Activated CD4-positive, CD25-positive, alpha-beta regulatory T cell treated with anti-CD3 and anti-CD28 coated beads, Interleukin-2, amount 50 U/mL, for 24 hours (primary cell): ENCODE measurements around the gene GRM7.

Source experiments
- ATAC-seq, 2 donors: fragments of 150-1000 bp; cut with Tn5 transposase; one replicate each; pipeline ENCODE4 v1.10.0; 2021; ENCODE audit warnings: mild to moderate bottlenecking in 1 of 2, moderate library complexity in 1 of 2

GRM7 gene

DNA sequence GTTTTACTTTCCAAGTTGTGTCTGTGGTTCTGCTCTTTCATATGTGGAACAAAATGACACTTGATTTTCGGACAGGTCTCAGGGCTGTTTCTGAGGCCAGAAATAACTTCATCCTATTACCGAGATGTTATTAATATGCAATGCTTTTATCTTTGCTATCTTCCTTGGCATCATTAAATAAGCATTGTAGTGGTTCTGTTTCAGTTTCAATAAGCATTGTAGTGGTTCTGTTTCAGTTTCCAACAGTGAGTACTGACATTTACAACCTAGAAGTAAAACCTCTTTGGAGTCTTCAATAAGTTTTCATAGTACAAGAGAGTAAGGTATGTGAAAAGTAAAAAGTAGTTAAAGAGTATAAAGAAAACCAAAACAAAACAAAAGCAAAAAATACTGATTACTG, 746.2 kb downstream of the GRM7 start:
- no peak for ATAC-seq

DNA sequence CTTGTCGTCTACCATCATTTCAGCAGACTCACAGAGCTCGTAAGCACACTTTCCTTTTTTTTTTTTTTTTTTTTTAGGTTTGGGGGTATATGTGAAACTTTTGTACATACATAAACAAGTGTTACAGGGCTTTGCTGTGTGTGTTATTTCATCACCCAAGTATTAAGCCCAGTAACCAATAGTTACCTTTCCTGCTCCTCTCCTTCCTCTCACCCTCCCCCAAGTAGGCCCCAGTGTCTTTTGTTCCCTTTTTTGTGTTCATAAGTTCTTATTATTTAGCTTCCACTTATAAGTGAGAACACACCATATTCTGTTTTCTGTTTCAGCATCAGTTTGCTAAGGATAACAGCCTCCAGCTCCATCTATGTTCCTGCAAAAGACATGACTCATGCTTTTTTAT, 746.8 kb downstream of the GRM7 start:
- ATAC-seq = no peak

DNA sequence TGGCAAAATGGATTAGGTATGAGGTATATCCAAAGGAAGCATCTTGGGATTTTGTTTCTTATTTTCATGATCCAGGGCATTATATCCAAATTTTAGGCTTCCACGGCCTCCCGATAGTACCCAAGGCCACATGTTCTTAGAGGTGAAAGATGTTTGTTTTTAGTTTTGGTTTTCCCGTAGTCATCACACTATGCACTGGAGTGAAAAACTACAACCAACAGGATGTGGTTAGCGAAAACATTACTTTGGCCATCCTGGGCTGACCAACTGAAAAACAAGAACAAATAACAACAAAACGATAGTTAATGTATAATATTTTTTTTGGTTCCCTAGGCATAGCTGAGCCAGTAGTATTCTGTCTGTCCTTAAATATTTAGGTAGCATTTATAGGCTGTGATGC, 749.7 kb downstream of the GRM7 start:
- no peak for ATAC-seq

DNA sequence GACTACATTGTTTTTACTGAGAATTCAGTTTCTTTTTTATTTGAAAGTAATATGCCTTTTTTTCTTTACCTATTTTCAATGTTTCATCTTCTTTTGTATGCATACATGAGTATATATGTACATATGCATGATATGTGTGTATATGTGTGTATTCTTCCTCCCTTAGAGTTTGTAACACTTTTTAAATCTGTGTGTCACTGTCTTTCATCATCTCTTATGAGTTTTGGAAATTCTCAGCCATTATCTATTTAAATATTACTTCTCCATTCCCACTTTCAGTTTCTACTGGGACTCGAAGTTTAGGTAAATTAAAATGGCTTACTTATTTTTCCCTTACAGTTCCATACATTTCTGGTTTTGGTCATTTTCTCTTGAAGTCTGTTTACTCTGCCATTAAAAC, 754.1 kb downstream of the GRM7 start:
- ATAC-seq = no peak

DNA sequence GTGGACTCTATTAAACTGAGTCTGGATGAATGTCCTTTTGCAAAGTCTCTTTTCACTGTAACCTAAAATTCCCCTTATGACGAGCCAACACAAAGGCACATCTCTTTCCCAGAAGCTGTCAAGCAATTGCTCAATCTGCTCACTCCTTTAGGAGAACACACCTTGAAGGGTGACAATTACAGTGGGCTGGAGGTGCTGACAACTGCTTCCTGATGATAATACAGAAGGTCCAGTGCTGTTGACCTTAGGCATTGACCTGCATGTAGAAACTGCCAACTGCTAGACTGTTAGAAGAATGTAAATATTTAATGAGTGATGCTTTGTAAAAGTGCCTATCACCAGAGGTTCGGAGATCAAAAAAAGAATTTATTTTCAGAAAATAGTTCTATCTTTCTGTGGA, 757.7 kb downstream of the GRM7 start:
- no peak for ATAC-seq

DNA sequence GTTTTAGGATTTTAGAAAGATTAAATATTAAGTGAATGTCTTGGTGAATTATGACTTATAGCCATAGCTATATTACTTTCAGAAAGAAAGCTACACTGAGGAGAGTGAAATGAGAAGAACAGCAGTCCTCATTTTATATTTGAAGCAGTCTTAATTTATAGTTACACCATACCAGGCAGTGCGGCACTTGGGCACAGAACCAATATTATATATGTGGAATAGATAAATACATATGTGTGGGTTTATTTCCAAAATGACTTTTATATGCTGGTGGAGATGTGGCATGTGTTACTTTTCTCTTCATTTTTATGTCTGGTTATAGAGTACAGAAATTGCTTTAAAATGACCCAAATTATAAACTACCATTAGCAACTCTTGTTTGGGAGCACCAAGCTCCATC, 759.5 kb downstream of the GRM7 start:
- ATAC-seq = no peak

DNA sequence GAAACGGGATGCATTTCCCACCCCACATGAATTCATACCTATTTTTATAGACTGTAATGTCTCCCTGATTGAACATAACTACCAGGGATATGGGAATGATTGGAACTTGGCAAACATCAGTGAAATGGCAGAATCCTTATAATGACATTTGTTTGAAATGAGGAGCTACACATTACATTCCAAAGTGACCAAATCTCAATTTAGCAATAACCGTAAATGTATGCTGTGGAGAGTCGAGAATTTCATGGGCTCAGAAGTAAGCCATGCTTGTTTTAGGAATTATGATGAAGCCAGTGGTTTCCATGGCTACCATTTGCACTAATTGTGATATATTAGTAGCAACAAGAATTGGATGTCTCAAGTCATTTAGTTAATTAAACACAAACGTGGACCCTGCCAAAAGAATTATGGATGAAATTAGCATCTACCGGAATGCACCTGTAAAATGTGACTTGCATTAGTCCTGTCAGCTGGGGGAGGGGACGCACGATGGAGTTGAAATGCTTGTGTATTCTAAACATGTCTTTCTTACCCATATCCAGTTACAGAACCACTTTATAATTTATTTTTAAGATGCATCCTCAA, 760.2 kb downstream of the GRM7 start:
- ATAC-seq = no peak

DNA sequence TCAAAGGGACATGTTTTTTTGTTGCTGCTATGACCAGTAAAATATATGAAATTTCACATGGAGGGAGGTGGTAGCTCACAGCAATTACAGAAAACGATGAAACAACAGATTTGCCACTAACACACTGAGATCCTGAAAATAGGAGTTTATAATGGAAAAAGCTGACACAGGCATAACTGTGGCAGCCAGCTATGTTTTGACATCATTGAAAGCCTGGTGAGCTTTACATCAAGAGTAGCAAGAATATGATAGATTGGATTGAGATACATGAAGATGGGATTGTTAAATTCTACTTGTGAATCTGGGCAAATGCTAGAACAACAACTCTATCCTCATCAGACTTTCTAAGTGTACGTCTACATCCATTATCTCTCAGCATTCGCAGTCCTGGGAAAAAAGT, 760.7 kb downstream of the GRM7 start:
- no peak for ATAC-seq

DNA sequence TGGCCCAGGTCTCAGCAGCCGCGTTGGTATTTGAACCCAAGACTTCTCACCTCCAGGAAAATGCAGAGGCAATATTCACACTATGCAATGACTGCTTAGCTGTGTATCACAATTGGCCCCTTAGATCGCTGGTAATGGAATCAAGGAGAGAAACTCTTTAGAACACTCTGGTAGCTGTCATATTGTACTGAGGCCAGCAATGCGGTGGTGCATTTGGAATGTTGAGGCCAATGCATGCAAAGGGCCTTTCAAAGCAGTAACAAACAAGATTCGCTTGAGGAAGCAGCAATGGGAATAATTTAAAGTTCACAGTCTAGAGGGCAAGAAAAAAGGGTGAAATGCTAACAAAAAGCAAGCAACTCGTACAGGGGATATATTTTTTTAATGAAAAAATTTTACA, 764.1 kb downstream of the GRM7 start:
- no peak for ATAC-seq

DNA sequence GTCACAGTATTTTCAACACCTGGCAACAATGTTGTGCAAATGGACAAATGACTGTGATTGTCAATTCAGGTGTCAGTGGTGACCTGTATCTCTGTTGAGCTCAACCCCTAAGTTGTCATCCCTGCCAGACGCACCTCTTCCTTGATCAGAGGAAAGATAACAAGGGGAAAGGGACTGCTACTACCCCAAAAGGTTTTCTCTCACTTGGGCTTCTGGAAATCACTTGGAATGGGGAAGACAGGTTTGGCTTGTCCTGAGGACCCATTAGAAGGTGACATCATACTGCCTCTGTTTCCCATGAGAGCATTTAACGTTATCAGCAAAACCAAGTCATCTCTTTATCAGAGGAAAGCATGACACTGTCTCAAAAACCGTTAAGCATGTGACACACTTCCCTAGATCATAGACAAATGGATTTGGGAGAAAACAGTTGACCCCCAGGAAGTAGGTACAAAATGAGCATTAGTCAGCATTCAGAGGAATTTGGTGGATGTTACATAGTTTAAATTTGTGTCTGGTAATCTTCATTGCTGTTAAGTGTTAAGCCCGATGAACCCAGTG, 769.5 kb downstream of the GRM7 start:
- ATAC-seq = no peak

DNA sequence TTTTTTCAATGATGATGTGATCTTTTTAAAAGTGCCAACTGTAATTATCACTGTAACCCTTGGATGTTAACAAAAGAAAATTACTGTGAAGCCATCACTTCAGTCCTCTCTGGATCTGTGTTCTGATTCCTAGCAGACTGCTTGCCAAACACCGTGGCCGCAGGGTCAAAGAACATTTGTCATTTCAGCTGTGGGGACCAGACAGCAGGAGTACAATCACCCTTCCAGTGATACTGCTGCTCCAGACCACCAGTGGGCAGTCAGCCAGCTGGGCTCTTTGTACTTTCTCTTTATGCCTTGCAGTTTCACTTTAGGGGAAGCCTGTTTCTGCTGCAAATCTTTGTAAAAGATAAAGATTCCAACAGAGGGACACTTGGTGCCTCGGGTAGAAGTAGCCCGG, 770.0 kb downstream of the GRM7 start:
- ATAC-seq = no peak

DNA sequence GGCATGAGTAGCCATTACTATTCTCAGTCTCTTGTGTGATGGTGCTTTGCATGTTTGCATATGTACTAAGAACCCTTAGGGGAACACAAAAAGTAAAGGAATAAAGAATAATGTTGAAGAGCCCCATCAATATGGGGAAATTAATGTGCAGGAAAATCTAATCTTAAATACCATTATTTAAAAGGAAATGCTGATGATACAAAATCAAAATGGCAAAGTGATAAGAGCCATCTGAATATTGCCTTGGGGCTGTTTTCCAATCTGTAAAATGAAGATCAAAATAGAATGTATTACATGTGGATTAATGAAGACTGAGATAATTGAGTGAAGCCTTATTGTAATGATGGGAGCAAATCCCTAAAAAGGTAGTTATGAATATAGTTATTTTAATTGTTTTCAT, 771.4 kb downstream of the GRM7 start:
- no peak for ATAC-seq

DNA sequence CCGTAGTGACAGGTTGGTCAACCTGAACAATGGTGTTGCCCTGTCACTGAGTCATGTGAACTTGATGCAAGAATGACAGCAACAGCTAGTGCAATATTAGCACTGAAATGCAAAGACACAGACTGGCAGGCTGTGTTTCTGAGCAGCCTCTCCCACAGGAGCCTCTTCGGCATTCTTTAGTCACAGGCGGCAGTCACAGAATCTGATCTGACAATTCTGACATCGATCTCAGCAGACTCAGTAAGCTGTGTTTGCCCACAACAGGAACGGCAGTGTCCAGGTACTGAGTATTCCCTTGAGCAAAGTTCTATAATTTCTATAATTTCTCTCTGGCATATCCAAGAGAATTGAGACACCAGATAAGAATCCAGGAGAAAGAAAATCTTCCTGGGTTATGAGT, 776.8 kb downstream of the GRM7 start:
- ATAC-seq = no peak

DNA sequence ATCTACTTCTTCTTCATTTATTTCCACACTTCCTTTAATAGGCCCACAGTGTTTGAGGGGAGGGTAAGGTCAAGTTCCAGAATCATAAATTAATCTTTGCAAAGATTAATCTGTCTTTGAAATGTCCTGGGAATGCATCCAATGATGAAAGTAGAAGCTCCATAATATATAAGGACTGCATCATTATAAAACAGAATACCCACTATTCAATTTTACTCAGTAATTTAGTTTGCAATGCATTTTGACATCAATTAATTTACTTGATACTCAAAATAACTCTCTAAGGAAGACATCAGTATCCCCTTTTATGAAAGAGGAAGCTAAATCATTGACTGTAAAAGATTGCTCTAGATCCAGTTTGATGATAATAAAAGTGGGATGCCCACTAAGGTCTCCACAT, 777.2 kb downstream of the GRM7 start:
- no peak for ATAC-seq

DNA sequence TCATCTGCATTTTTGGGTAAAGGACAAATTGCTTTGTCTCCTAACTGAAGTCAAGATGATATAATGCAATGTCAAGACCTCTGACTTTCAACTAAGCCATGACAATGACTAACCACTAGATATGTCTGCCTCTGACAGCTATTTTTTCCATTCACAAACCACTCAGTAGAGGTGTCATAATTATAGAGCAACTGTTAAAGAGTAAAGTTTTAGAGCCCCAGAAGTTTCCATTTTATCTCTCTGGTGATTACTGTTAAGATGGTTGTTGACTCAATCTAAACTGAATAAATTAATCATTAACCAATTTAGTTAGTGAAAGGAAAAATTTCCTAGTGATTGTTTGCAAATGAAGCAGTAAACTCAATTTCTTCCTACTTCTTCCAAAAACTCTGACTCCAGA, 779.9 kb downstream of the GRM7 start:
- ATAC-seq = no peak

DNA sequence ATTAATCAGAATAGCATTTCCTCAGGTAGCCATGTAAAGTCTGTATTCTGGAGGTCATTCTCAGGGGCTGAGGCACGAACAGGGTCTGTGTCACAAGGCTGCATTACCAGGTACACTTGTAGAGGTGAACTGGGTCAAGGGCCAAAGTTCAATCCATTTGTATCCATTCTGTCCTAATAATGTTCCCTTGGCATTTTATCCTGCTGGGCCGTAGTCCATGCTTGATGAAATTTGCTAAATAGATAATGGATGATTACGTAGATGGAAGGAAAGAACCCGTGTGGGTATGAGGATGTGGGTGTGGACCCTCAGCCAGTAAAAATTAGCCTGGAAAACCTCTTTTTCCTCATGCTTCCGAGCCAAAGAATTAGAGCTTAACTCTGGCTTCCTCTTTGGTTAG, 785.9 kb downstream of the GRM7 start:
- no peak for ATAC-seq

DNA sequence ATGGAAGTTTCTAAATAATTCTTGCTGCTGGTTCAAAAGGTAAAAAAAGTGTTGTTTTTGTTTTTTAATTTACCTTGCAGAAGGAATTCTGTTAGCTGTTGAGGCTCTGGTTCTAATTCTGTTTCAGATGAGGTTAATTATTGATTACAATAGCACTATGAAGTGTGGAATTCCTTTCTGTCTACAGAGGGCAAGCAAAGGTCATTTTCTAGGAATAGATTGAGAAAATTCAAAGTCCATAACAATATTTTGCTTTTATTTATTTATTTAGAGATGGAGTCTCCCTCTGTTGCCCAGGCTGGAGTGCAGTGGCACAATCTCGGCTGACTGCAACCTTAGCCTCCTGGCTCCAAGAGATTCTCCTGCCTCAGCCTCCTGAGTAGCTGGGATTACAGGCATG, 789.6 kb downstream of the GRM7 start:
- no peak for ATAC-seq

DNA sequence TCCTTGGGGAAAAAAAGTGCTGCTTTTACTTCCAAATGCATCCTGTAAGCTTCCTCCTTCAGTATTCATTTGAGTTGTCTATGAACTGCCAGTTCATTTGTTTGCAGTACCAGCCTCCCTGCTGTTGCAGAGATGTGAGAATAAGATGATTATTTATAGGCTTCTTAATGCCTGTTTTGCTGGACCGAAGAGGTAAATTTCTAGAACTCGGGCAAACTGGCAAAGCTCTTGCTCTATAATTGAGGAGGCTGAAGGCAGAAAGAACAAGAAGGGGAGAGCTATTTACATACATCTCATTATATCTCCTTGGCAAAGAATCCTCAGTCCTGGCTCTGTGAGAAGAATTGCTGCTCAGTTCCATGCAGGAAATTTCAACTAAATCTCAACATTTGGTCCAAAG, 790.4 kb downstream of the GRM7 start:
- ATAC-seq = no peak

DNA sequence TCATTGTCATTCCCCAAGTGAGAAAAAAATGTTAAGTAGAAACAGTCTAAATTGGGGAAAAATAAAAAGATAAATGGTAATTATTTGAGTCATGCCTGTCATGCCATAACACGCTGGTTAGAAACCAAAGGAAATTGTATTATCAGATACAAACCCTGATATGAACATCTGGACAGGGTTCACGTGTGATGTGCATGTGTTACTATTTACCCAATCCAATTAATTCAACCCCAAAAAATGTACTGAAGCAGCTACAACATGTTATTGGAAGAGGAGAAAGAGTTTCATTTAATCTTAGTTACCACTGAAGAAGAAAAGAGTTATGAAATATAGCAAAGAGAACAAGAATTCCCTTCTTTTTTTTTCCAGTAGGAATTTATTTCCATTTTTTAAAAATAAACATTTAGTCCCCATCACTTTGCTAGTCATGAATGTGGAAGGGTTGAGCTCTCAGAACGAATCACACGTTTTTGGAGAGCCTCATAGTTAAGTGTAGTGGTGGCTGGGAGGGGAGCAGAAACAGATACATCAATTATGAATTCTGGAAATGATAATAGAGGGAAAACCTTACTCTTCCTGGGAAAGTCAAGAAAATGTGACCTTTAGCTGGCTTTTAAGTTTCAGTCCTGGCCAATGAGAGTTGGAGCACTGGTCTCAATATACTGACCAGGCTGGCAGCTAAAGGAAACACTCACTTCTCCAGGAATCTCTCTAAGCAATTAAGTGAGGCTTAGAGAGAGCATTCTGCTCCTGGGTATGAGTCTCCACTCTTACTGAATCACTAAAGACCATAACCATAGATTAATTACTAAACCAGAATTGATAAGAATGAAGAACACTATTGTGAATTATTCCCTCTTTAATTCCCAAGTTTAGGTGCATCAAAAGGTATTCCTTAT, 796.5 kb downstream of the GRM7 start:
- no peak for ATAC-seq

DNA sequence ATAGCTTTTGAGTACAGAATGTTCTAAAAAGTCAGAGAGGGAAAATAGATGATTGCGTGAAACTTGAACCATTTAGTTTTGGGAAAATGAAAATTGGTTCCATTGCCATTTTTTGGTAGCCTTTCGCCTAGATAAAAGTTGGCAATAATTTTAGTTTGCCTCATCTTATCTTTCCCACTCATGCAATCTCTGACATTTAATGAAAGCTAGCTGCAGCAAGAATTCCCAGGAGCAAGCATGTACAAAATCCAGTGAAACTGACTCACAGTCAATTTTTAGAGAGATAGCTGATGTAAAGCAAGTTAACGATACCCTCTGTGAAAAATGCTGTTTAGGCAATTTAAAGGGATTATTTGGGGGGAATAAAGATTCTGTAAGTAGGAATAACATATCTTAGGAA, 797.4 kb downstream of the GRM7 start:
- ATAC-seq = no peak

DNA sequence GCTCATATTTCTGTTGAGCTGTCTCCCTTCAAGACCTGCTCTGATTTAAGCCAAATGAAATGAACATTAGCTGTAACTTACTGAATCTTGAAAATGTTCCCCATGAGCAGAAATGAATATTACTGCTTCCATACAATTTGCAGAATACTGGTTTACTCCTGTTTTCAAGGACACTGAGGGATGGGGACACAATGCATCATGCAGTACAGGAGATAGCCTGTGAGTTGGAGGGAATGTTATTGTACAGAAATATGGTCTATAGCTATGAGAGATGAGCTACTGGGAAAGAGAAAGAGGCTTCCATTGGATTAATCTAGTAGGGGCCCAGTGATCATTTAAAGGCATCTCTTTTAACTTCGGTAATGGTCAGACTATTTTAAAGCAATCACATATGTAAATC, 798.2 kb downstream of the GRM7 start:
- ATAC-seq = no peak

DNA sequence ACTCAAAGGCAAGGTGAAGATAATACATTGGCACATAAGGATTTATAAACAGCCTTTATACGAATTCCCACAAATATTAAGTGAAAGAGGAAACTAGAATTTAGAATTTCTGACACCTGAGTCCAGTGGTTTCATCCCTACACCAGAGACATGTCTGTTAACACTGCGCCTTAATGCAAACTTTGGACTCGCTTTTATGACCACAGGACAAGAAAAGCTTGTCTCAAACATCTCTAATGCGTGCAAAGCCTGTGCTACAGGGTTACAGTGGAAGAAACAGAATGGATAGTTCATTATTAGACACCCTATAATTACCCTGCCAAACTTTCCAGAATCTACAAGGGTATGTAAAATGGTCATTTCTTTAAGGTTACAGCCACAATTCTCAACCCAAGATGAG, 802.9 kb downstream of the GRM7 start:
- no peak for ATAC-seq

DNA sequence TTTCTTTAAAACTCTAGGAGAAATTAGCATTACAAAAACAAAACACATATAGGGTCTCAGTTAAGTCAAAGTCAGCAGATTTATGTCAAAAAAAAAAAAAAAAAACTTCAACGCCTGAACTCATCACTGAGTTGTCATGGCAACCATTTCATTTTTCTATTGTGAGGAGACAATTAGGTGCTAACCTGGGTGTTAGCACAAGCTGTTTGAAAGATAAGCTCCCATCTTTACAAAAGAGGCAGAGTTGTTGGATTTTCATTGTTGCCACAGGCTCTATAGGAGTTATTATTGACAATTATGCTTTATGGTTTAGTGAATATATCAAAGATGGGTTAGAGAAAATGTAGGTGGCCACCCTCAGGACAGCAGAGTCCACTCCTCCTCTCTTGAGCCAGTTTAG, 806.9 kb downstream of the GRM7 start:
- no peak for ATAC-seq

DNA sequence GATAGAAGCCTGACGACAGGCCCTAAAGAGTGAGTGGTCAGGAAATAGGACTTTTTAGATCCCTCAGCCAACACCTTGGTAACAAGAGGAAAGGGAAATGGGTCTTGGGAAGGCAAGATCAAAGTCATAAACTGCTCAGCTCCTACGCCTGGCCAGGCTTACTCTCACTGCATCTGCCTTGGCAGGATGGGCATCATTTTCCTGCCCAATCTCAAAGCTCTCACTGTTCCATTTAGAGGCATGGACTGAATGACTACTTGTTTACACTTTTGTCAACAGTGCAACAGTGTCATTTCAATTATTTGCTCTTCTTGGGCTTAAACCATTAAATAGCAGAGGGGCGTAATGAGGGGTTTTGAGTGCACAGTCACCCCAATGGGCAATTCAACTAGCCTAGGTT, 808.7 kb downstream of the GRM7 start:
- no peak for ATAC-seq

DNA sequence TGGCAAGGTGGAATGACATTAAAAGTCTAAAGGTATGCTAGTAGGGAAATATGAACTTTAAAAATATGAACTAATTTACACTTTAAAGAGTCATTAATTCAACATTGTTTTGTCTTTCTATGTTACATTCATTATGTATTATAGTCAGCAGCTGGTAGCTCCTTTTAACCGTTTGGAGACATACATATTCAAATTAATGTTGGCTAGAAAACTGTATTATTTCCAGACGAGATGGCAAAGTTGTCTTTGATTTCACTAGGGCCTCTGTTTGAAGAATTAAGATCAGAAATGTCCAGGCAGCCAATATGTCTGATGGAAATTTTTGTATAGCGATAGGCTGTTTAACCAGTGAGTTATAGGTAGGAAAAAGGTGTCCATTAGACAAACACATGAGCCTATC, 817.6 kb downstream of the GRM7 start:
- ATAC-seq = no peak
